Cardiac fibroblast (primary cell): ENCODE measurements around the gene LINGO1.

Experiments
- DNase-seq, 2 donors: peaks; one replicate each; pipeline versions ENCODE4 v3.0.0 to v3.0.0-alpha.2; 2010; ENCODE audit warnings: low read depth in 2 of 2
- H3K4me3 ChIP-seq, 2 donors: replicated peaks in 1 of 2; 1 replicate in 1 of 2; 2 replicates in 1 of 2; pipeline ENCODE4 v1.5.1; 2011; ENCODE audit warnings: low read depth in 2 of 2, low read length in 2 of 2, mild to moderate bottlenecking in 2 of 2, moderate library complexity in 1 of 2
- CTCF ChIP-seq: IDR thresholded peaks from one replicate; pipeline ENCODE4 v1.5.1; 2011; ENCODE audit warnings: low read depth, mild to moderate bottlenecking, low read length, inconsistent platforms

Gene LINGO1

GRCh38 chr15:77592758-77593157 lies 40.0 kb downstream of the LINGO1 start:
- no peak overlapping the region for H3K4me3 ChIP-seq
- no peak for DNase-seq
- no peak for TF ChIP-seq CTCF

DNA sequence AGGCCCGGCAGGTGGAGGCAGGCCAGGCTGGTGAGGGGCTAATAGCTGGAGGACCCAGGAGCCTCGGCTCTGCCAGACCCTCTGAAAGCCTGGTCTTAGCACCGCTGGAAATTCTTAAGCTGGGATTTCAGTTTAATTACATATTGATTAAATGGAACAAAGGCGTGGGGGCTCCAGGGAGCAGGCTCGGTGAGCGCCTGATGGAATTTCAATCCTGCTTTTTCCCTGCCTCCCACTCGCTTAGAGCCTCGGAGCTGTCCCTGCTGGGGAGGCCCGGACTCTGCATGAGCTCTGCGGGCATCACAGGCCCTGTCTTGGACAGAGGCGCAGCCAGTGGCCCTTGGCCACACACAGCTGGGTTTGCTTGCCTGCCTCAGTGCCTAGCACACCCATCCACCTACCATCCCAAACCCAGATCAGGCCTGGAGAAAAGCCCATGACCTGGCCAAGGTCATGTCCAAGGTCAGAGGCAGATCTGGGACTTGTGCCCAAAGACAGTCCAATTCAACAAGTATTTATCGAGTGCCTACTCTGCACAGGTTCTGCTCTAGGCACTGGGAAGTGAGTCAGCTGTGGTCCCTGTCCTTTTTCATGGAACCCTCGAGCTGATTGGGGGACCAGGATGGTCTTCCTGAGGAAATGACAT lies 40.6 kb downstream of the LINGO1 start:
- no peak overlapping the region for H3K4me3 ChIP-seq
- no peak for DNase-seq
- no peak for TF ChIP-seq CTCF

- peak in 1 of 2 donors; percentile 57 for DNase-seq
- no peak for TF ChIP-seq CTCF
- no peak overlapping the region for H3K4me3 ChIP-seq
These were observed 42.9 kb downstream of the LINGO1 start for GRCh38 chr15:77589839-77590238.

GRCh38 chr15:77588126-77588525 lies 44.6 kb downstream of the LINGO1 start:
- TF ChIP-seq CTCF: no peak
- H3K4me3 ChIP-seq: no peak overlapping the region
- no peak for DNase-seq

DNA sequence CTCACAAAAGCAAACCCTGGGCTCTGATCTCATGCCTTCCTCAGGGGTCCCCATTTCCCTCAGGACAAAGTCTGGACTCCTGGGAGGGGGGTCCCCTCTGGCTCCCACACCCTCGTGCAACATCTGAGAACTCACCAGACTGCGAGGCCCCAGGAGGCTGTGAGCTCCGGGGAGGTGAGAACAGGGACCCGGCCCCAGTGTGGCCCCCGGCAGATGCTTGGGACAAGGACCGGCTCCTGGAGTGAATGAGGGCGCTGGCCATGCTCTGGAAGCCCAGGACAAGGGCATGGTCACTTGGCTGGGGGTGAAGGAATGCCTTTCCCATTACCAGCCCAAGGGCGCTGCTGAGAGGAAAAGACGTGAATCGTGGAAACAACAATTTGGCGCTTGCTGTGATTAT lies 48.0 kb downstream of the LINGO1 start:
- no peak for TF ChIP-seq CTCF
- H3K4me3 ChIP-seq: no peak overlapping the region
- no peak for DNase-seq

GRCh38 chr15:77584201-77584600 lies 48.5 kb downstream of the LINGO1 start:
- no peak overlapping the region for H3K4me3 ChIP-seq
- no peak for DNase-seq
- TF ChIP-seq CTCF: no peak

DNA sequence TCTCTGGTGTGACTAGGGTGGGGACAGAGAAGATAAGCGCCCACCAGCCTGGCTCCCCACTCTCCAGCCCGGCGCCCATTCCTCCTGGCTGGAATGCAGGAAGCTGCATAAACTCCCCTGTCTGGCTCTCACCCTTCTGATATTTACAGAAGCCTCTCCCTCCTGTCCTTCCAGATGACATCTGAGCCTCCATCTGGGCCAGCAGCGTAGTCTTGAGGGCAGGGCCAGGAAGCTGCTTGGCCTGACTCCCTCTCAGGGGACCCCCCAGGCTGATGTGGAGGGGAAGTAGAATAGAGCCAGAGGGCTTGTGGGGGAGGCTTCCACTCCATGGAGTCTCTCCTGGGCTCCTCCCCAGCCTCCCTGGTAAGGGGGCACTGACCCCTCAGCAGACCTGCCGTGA lies 49.9 kb downstream of the LINGO1 start:
- DNase-seq: no peak
- no peak for TF ChIP-seq CTCF

More for the DNA sequence above, 49.9 kb downstream of the LINGO1 start:
- no peak overlapping the region for H3K4me3 ChIP-seq
